ENCODE measurements around the gene KMT2B. TPM values are rescaled to one million over a fixed set of nuclear protein-coding genes. Genes with fewer than 3 reads are reported as not detected.
"Not testable (repeated sequence)": the region's sequence is repeated elsewhere in the genome, so short reads cannot be mapped to it uniquely, and the experiment has no call there.

The KMT2B gene
- polyA plus RNA-seq, 2 of the 4 experiments (the other 2 are of a cell fraction), result 17.8 to 39.4 TPM

- TF ChIP-seq ZFP36 (IDR thresholded peaks at IDR 0.05; ENCODE audit: borderline replicate concordance, partially characterized antibody), result peak; percentile 49
- TF ChIP-seq BHLHE40 (IDR thresholded peaks at IDR 0.05; ENCODE audit: low read depth, low read length), result no peak
- CTCF ChIA-PET, result interaction anchor here (0.6 to 7.3 kb wide), 6 partner anchors 21 to 323 kb away, joined by 3 to 85 read pairs (median 3); no protein-coding TSS in a partner anchor
- no peak overlapping the region for H3K27ac ChIP-seq
- ATAC-seq, result no peak
- H3K9me3 ChIP-seq, result no peaks in the 10 kb centered on the region
- H3K4me1 ChIP-seq, result no peaks in the 10 kb centered on the region
- no peak overlapping the region for H3K4me3 ChIP-seq
- POLR2A ChIA-PET, result no interaction called here
- no peak for FAIRE-seq
- no peak for DNase-seq (ENCODE audit: low read depth in 1 of 2, low spot score in 1 of 2)
- H3K4me2 ChIP-seq, result no peak overlapping the region
- 68% methylated on average over 15 of the region's 15 CpGs for whole genome bisulfite sequencing (ENCODE audit: missing lambda C conversion rate)
Observed at GRCh38 chr19:35675589-35676140, 42.1 kb upstream of the KMT2B start.

GRCh38 chr19:35689836-35690235, 28.0 kb upstream of the KMT2B start:
- H3K9me3 ChIP-seq, result no peaks in the 10 kb centered on the region
- H3K4me2 ChIP-seq, result no peak overlapping the region
- TF ChIP-seq FOSB (CRISPR knock-in tag; IDR thresholded peaks at IDR 0.05) (no peak), POLR2AphosphoS2 (conservative IDR thresholded peaks at IDR 0.05; ENCODE audit: low read length) (no peak), MAFK (IDR thresholded peaks at IDR 0.05; ENCODE audit: partially characterized antibody) (peak; percentile 24), CEBPB (IDR thresholded peaks at IDR 0.05) (no peak)
- ATAC-seq, result no peak
- ChIA-PET CTCF (interaction anchor here (1.2 to 5.7 kb wide), 6 partner anchors 9 to 141 kb away, joined by 3 to 116 read pairs (median 6); partner anchors contain the start of gene ZBTB32), POLR2A (interaction anchor here (1.4 kb wide), 1 partner anchor 42 kb away, joined by 3 read pairs; the partner anchor contains the start of gene COX6B1)
- FAIRE-seq, result peak; percentile 81
- H3K4me1 ChIP-seq, result no peaks in the 10 kb centered on the region
- no peak for DNase-seq (ENCODE audit: low read depth in 1 of 2, low spot score in 1 of 2)
- no peak overlapping the region for H3K27ac ChIP-seq
- WGBS (ENCODE audit: missing lambda C conversion rate), result 42% methylated on average over 4 of the region's 4 CpGs
- H3K4me3 ChIP-seq, result no peak overlapping the region

- H3K4me2 ChIP-seq; FAIRE-seq; POLR2A ChIA-PET; ATAC-seq; H3K9me3 ChIP-seq; H3K27ac ChIP-seq; H3K4me3 ChIP-seq; H3K4me1 ChIP-seq; DNase-seq (ENCODE audit: low read depth in 1 of 2, low spot score in 1 of 2): not testable (repeated sequence)
- 78% methylated on average over 23 of the region's 37 CpGs for WGBS (ENCODE audit: missing lambda C conversion rate)
- CTCF ChIA-PET, result interaction anchor here (0.6 to 5.7 kb wide), 8 partner anchors 9 to 181 kb away, joined by 3 to 116 read pairs (median 8); partner anchors contain the start of gene ZBTB32
Observed at GRCh38 chr19:35691106-35691505, 26.7 kb upstream of the KMT2B start.

GRCh38 chr19:35692010-35692409, 25.8 kb upstream of the KMT2B start:
- WGBS (ENCODE audit: missing lambda C conversion rate), result 74% methylated on average over 11 of the region's 11 CpGs
- no peaks in the 10 kb centered on the region for H3K4me1 ChIP-seq
- H3K9me3 ChIP-seq, result no peaks in the 10 kb centered on the region
- ChIA-PET POLR2A (no interaction called here), CTCF (interaction anchor here (0.9 to 8.6 kb wide), 20 partner anchors 10 to 1565 kb away, joined by 3 to 116 read pairs (median 5); partner anchors contain the start of gene ZBTB32)
- H3K27ac ChIP-seq, result no peak overlapping the region
- no peak overlapping the region for H3K4me2 ChIP-seq
- no peak for TF ChIP-seq ZSCAN20 (CRISPR knock-in tag; IDR thresholded peaks at IDR 0.05)
- TF ChIP-seq RAD21 (conservative IDR thresholded peaks at IDR 0.05 in 1 of 2, IDR thresholded peaks at IDR 0.05 in 1 of 2), result 0 out of 5 replicates have a peak, but pooled peaks of 1 of the 2 experiments have one; percentile 9
- H3K4me3 ChIP-seq, result no peak overlapping the region
- ATAC-seq (0 out of 6 replicates have a peak, but pooled peaks of 1 of the 2 experiments have one; percentile 12), DNase-seq (ENCODE audit: low read depth in 1 of 2, low spot score in 1 of 2) (no peak), FAIRE-seq (no peak)

GRCh38 chr19:35693422-35693821, 24.4 kb upstream of the KMT2B start:
- TF ChIP-seq CBX2 (IDR thresholded peaks at IDR 0.05; ENCODE audit: borderline replicate concordance, low read depth) (no peak), ESRRA (IDR thresholded peaks at IDR 0.05; ENCODE audit: borderline replicate concordance, low read length) (no peak), MAFK (IDR thresholded peaks at IDR 0.05; ENCODE audit: partially characterized antibody) (no peak), HDAC2 (IDR thresholded peaks at IDR 0.05) (no peak), TFCP2L1 (CRISPR knock-in tag; IDR thresholded peaks at IDR 0.05) (no peak), ZC3H11A (IDR thresholded peaks at IDR 0.05) (no peak), EHF (CRISPR knock-in tag; IDR thresholded peaks at IDR 0.05) (no peak), GATA3 (IDR thresholded peaks at IDR 0.05; ENCODE audit: borderline replicate concordance) (no peak), NFE2L2 (conservative IDR thresholded peaks at IDR 0.05; ENCODE audit: low read length) (no peak)
- no peaks in the 10 kb centered on the region for H3K9me3 ChIP-seq
- 9% methylated on average over 8 of the region's 8 CpGs for WGBS (ENCODE audit: missing lambda C conversion rate)
- H3K27ac ChIP-seq, result no peak overlapping the region
- H3K4me2 ChIP-seq, result no peak overlapping the region
- no peak for FAIRE-seq
- no peaks in the 10 kb centered on the region for H3K4me1 ChIP-seq
- POLR2A ChIA-PET, result no interaction called here
- CTCF ChIA-PET, result interaction anchor here (0.6 to 8.6 kb wide), 31 partner anchors 9 to 434 kb away, joined by 3 to 116 read pairs (median 4); partner anchors contain the start of genes ATP4A, HAUS5, PRODH2 and ZBTB32
- H3K4me3 ChIP-seq, result no peak overlapping the region
- ATAC-seq, result peak; percentile 27 to 58; a peak in 5 of 6 replicates
- no peak for DNase-seq (ENCODE audit: low read depth in 1 of 2, low spot score in 1 of 2)

Data from A549 (cell line).